Measurements from ENCODE around the gene REM1.
"Not testable (repeated sequence)": the region's sequence is repeated elsewhere in the genome, so short reads cannot be mapped to it uniquely, and the experiment has no call there.

The REM1 gene, protein sequence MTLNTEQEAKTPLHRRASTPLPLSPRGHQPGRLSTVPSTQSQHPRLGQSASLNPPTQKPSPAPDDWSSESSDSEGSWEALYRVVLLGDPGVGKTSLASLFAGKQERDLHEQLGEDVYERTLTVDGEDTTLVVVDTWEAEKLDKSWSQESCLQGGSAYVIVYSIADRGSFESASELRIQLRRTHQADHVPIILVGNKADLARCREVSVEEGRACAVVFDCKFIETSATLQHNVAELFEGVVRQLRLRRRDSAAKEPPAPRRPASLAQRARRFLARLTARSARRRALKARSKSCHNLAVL

GRCh38 chr20:31474758-31475427 lies at the start of gene REM1, which contains the start of gene DEFB124:
Gene REM1 (plus strand): TSS chr20:31475288. CDS start chr20:31476446, 1,158 bp downstream.
Gene DEFB124 (minus strand): TSS chr20:31475127. CDS start chr20:31473013, 2,114 bp downstream.
- no peak for DNase-seq

GRCh38 chr20:31425797-31426196 lies 49.3 kb upstream of the REM1 start:
- DNase-seq: no peak

GRCh38 chr20:31426891-31427551 lies 48.1 kb upstream of the REM1 start:
- not testable (repeated sequence) for DNase-seq

DNA sequence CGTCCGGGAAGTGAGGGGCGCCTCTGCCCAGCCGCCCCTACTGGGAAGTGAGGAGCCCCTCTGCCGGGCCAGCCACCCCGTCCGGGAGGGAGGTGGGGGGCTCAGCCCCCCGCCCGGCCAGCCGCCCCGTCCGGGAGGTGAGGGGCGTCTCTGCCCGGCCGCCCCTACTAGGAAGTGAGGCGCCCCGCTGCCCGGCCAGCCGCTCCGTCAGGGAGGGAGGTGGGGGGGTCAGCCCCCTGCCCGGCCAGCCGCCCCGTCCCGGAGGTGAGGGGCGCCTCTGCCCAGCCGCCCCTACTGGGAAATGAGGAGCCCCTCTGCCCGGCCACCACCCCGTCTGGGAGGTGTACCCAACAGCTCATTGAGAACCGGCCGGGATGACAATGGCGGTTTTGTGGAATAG lies 47.5 kb upstream of the REM1 start:
- DNase-seq: not testable (repeated sequence)

DNA sequence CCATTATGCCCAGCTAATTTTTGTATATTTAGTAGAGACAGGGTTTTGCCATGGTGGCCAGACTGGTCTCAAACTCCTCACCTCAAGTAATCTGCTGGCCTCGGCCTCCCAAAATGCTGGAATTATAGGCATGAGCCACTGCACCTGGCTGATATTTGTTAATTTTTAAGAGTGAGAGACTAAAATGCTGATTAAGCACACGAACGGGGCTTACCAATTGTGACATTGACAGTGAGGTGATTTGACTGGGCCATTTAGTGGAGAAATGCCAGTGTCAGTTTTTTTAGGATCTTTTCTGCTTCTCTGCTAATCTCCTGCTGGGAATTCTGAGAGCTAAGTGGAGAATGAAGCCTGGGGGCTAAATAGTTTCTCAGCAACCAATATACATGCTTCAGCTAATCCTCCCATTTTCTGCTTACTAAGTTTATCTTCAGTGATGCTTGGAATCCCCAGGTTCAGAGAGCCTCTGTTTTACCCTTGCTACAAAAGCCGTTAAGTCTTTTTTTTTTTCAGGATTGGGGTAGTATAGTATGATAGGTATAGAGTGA lies 44.4 kb upstream of the REM1 start:
- no peak for DNase-seq

GRCh38 chr20:31440012-31440659 lies 35.0 kb upstream of the REM1 start, which contains the start of gene DEFB123:
Gene DEFB123 (plus strand): TSS chr20:31440632. CDS start chr20:31440699, 67 bp downstream.
- DNase-seq: no peak

DNA sequence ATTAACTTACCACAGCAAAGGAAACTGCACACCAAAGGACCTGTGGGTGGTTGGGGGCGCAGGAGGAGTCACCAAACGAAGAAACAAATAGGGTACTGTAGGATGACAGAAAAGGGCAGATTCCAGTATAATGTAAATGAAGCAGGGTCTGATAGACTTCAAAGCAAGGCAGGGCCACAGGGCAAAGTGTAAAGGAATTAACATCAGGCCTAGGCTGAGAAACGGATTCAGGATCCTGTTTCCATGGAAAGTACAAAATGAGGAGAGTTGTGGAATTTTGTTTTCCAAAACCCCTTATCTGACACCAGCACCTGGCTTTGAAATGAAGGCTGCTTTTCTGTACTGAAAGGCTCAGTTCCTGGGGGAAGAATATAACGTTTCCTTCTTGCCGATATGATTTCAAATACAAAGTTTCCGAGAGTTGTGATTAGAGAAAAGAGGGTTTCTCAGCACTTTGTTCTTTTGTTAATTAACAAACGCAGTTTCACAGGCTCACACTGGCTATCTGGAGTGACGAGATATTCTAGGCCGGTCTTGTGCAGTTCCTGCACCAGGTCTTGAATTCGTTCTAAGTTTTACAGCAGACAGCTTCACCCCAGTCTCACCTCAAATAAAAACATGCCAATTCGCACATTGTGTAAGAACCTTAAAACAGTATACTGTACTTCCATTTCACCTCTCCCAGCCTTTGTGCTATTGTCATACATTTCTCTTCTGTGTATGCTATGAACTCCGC lies 28.8 kb upstream of the REM1 start:
- DNase-seq: no peak

GRCh38 chr20:31449511-31450414 lies 25.3 kb upstream of the REM1 start:
- no peak for DNase-seq

DNA sequence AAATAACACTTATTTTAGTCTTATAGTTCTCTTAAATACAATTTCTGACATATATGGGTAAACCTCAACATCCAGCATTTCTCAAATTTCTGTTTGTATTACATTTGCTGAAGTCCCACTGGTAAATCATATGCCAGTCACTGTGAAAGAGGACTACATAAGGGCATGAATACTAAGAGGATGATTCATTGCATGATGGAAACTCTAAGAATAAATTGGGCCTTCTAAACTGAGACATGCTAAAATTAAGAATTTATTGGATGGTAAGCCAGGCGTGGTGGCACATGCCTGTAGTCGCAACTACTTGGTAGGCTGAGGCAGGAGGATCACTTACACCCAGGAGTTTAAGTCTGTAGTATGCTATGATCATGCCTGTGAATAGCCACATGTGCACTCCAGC lies 22.5 kb upstream of the REM1 start:
- DNase-seq: no peak

- DNase-seq: no peak
Measured at GRCh38 chr20:31454361-31454760, 20.7 kb upstream of the REM1 start.

DNA sequence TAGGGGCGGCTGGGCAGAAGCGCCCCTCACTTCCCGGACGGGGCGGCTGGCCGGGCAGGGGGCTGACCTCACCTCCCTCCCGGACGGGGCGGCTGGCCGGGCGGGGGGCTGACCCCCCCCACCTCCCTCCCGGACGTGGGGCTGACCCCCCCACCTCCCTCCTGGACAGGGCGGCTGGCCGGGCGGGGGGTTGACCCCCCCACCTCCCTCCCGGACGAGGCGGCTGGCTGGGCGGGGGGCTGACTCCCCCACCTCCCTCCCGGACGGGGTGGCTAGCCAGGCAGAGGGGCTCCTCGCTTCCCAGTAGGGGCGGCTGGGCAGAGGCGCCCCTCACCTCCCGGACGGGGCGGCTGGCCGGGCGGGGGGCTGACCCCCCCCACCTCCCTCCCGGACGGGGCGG lies 4.1 kb upstream of the REM1 start:
- DNase-seq: not testable (repeated sequence)

DNA sequence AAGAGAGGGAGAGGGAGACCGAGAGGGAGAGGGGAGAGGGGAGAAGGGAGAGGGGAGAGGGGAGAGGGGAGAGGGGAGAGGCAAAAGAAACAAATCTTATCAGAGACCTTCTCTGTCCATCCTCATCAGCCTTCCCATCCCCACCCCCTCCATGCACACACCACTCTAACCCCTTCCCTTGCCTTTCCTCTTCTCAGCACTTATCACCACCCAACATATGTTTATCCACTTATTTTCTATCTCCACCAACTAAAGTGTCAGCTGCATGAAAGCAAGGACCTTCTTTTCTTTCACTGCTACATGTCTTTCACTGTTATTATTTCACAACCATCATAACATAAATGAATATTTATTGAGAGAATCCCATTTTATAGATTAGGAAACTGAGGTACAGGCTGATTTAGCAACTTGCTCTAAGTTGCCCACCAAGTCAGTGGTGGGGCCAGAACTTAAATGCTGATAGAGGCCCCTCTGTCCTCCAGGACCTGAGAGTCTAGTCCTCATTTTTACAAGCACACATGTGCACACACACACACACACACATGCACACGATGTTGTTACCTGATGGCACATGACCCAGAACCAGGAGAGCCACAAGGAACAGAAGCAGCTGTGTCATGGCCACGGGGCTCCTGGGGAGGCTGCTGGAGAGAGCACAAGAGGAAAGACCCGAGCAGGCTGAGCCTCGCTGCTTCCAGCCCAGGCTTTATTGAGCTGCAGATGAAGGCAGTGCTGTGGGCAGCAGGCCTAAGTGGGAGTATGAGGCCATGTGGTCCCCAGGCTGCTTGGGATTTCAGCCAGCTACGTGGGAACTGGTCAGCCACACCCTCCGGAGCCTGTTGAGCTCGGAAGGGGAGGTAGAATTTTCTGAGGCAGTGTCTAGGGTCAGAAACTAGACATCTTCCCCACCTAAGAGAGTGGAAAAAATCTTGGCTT lies 2.4 kb upstream of the REM1 start:
- no peak for DNase-seq

DNA sequence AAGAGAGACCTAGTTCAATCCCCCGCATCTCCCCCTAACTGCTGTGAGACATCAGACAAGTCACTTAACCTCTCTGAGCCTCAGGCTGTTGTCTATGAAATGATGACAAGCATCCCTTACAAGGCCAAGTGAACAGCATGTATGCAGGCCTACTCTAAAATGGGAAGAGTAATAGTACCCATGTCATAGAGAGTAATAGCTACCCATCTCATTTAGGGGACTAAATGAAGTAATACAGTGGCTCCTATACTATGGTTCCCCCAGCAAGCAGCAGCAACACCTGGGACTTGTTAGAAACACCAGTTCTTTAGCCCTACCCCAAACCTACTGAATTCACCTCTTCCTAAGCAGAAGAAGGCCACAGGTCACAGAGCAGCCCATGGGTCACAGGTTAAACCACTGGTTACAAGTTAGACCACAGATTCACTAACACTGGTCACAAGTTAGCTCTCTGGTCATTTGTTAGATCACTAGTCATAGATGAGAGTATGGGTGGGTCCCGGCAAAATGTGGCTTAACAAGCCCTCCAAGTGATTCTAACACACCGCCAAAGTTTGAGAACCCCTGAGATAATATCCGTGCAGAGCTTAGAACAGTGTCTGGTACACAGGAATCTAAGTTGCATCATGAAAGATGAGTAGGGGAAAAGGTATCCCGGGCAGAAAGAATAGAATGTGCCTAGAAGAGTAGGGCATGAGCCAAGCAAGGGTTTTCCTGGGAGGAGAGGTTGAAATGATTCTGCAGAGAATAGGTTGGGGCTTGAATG lies 1.6 kb upstream of the REM1 start:
- no peak for DNase-seq

DNA sequence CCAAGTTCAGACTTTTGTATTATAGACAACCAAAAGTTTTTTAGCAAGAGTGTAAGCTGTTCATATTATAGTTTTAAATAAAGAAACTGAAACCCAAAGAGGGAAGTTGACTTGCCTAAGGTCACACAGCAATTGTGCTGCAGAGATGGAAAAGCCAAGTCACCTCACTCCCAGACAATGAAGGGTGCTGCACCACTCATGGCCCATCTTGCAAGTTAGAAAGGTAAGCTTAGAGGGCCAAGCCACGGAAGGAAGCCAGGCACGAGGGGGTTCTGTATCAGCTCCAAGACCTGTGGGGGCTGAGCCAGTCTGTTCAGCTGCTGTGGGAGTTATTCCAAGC lies 1.0 kb upstream of the REM1 start:
- DNase-seq: no peak

DNA sequence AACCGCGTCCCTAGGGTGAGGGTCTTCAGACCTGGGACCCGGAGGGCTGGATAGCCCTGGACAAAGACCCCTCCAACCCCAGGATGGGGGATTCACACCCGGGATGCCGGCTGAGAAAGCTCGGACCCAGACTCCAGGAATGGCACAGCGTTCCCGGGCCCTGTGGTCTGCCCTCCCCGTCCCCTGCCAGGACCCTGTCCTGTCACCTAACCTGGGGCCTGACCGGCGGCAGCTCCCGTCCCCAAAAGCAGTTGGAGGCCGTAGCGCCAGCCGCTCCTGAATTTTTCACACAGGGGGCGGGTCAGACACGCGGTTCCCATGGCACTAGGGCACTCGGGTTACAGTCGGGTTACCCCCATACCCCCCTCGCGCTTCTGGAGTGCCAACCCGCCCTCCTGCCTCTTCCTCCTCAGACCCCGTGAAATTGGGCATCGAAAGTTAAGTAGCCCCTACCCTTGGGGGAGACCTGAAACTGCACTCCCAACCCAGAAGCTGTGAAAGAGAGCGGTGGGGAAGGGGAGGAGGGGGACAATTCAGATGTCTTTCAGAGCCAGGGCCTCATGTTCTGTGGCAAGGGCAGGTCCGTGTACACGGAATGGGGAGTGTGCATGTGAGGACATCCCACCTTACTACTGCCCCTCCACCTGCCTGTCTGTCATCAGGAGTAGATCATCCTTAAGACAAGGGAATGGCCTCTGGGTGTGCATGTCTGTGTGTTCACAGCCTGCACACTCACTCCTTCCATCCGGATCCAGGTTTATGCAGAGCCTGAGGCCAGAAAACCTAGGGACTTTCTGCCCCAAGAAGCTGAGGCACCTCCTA lies 595 bp downstream of the REM1 start:
- no peak for DNase-seq

DNA sequence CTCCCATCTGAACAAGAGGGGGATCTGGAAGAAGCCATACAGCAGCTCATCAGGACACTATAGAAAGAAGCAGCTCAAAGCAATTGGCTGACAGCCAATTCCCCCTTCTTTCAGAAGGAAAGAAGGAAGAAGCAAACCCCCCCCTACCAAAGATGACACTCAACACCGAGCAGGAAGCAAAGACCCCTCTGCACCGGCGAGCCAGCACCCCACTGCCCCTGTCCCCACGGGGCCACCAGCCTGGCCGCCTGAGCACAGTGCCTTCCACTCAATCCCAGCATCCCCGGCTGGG lies 1.2 kb downstream of the REM1 start:
- DNase-seq: no peak

GRCh38 chr20:31476643-31477215 lies 1.6 kb downstream of the REM1 start:
- DNase-seq: no peak

DNA sequence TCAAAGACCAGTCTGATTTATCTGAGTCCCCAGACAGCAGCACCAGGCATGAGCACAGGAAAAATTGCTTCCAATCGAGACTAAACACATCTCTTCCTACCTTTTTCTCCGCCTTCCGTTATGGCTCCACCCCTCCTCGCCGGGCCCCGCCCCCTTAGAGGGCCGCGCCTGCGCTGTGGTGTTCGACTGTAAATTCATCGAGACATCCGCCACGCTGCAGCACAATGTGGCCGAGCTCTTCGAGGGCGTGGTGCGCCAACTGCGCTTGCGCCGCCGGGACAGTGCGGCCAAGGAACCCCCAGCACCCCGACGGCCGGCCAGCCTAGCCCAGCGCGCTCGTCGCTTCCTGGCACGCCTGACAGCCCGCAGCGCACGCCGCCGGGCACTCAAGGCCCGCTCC lies 8.9 kb downstream of the REM1 start:
- DNase-seq: no peak
